ENCODE measurements around the gene DDC. TPM values are rescaled to one million over a fixed set of nuclear protein-coding genes. Genes with fewer than 3 reads are reported as not detected.

DDC gene
- total RNA-seq, 1 donor from 2014 or later, result not detected

- DNase-seq (ENCODE audit: low spot score), result no peak
Observed at GRCh38 chr7:50416527-50417182, 148.6 kb downstream of the DDC start.

GRCh38 chr7:50415844-50416364 is 149.3 kb downstream of the DDC start:
- no peak for DNase-seq (ENCODE audit: low spot score)

- DNase-seq (ENCODE audit: low spot score), result no peak
Observed at GRCh38 chr7:50413561-50413960, 151.6 kb downstream of the DDC start.

GRCh38 chr7:50412973-50413372 is 152.2 kb downstream of the DDC start:
- DNase-seq (ENCODE audit: low spot score), result no peak

- no peak for DNase-seq (ENCODE audit: low spot score)
Observed at GRCh38 chr7:50411332-50411731, 153.9 kb downstream of the DDC start.

- DNase-seq (ENCODE audit: low spot score), result no peak
Observed at GRCh38 chr7:50409856-50410745, 155.1 kb downstream of the DDC start.

Other genes starting within 250 kb of the DDC start
- gene FIGNL1, start 115.1 kb downstream of the DDC start, total RNA-seq, result 8.8 TPM
- gene GRB10, start 217.5 kb upstream of the DDC start, total RNA-seq, result 106 TPM